ENCODE data around the gene TCEAL5.
"Not testable (repeated sequence)": the region's sequence is repeated elsewhere in the genome, so short reads cannot be mapped to it uniquely, and the experiment has no call there.

Gene TCEAL5, protein sequence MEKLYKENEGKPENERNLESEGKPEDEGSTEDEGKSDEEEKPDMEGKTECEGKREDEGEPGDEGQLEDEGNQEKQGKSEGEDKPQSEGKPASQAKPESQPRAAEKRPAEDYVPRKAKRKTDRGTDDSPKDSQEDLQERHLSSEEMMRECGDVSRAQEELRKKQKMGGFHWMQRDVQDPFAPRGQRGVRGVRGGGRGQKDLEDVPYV

DNA sequence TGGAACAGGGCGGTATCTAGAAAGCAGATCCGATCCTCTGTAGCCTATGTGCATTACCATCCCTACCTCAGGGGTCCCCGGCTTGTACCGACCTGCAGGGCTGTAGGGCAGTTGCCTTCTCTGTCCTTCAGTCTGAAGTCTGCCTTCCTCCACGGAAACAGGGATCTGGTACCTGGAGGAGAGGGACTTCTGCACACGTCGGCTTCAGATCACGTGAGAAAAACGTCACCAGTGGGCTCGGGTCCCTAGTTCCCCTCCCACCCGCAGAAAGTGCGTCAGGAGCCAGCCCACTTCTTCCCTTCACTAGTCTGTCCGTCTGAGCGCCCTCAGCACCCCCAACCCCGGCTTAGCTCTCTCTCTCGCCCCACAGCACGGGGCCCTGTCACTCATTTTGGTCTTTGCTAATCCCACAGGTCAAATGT is at the start of gene TCEAL5:
Gene TCEAL5, minus strand, starts transcription at position 170 of the 422 bp plus-strand sequence. CDS start 2,187 bp downstream, outside the sequence.
- no peak for DNase-seq

DNA sequence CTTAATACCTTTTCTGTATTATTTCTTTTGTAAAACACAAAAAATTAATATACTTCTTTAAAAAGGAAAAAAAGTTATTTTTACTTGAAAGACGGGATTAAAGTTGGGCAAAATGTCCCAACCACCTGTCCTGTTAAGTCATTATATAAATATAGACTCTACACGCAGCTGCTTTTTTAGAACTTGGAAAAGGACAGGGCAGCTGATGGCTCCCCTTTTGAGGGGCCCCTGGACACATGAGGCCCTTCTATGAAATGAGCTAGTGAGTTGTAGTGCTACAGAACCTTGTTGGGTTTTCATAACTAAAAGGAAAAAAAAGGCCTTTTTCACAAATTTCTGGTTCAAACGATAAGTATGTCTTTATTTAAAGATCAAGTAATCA is 34.8 kb upstream of the TCEAL5 start:
- DNase-seq, result no peak

DNA sequence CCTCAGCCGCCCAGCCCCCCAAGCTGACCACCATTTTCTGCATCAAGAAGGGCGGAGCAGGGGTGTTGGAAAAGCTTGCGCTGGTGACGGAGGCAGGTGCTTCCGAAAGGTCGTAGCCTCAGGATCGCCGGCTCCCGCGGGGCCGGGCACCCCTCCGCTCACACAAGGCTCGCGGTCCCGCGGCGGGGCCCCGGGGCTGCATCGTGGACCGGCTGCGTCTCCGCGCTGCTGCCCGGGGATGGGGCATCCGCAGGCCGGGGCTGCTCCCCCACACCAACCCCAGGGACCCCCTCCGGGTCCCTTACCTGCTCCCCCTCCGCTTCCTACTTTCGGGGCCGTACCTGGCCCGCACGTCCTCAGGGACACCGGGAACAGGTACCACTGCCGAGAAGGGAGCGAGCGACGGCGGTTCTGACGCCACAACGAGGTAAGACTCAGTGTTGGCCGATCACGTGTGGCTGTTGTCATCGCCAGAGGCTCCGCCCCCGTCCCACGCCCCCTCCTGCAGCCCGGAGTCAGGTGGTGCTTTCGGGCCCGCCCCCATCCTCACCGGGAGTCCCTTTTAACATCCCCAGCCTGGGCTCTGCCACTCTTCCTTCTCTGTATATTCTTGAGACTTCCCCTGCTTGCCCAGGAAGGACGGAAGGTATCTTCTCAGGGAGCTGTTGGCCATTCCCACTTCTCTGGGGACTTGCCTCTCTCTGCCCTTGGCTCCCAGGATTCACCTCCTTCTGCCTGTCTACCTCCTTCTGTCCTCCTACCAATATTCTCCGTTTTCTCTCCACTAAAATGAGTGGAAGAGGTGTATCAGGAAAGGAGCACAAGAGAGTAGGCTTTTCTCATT is 34.2 kb upstream of the TCEAL5 start, which contains the start of gene BEX2:
Gene BEX2, minus strand, starts transcription at position 436 of the 844 bp plus-strand sequence. CDS start 1,014 bp downstream, outside the sequence.
- peak; percentile 82 for DNase-seq

DNA sequence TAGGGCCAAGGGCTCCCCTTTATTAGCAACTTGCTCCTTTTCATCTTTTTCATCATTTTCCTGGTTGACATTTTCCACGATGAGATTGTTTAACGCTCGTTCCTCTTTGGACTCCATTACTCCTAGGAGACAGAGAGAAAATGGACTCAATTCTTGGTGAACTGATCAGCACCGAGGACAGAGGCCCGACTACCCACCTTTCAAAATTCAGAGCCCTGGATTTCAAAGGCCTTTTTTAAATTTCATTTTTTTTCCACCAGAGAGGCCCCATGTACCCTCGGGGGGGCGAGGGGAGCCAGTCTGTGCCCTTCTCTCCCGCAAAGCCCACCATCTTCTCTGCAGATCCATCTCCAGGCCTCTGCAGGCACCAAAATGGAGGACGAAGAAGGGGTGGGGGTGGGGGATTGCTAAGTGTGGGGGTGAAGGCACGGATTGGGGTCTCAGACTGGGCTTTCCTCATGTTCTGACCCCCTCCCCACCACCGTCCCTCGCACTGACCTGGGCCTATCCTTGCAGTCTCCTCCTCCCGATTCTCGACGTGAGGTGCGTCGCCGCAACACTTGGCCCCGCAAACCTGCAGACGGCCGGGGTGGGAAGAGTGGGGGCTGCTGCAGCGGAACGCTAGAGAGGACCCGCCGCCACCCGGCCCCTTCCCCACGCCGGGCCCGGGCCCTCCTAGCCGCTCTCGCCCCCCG is 33.5 kb upstream of the TCEAL5 start:
- no peak for DNase-seq

DNA sequence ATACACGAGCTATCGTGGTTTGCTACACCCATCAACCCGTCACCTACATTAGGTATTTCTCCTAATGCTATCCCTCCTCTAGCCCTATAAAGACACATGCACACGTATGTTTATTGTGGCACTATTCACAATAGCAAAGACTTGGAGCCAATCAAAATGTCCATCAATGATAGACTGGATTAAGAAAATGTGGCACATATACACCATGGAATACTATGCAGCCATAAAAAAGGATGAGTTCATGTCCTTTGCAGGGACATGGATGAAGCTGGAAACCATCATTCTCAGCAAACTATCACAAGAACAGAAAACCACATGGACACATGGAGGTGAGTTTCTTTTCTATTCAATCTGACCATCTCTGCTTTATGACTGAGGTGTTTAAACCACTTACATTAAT is 29.1 kb upstream of the TCEAL5 start:
- not testable (repeated sequence) for DNase-seq

DNA sequence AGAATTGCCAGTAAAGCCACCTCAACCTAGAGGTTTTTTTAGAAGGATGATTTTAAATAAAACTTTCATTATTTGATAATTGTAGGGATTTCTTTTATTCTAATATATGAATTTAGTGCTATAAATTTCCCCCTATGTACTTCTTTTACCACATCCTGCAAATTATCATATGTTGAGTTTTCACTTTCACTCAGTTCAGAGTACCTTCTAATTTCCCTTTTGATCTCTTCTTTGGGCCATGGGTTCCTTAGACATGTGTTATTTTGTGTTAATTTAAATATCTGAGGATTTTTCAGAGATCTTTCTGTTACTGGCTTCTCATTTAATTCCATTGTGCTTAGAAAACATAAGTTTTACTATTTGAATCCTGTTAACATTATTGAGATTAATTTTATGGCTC is 28.2 kb upstream of the TCEAL5 start:
- DNase-seq, result no peak

DNA sequence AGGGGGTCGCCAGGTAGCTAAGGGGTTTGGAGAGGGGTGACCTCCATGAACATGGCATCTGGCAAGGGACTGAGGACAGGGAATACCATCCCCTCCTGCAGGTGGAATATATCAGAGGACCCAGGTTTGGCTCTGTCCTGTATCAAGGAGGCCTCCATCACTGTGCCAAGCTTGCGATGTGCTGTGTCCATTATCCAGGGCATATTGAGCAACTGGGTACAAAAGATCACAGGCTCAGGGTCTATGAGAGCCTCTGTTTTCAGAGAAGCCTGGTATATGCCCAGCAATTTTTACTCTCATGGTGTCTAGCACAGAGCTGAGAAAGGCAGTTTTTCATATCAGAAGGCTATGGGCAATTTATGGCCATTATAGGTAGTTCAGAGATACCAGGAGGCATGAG is 16.6 kb upstream of the TCEAL5 start:
- DNase-seq, result no peak

DNA sequence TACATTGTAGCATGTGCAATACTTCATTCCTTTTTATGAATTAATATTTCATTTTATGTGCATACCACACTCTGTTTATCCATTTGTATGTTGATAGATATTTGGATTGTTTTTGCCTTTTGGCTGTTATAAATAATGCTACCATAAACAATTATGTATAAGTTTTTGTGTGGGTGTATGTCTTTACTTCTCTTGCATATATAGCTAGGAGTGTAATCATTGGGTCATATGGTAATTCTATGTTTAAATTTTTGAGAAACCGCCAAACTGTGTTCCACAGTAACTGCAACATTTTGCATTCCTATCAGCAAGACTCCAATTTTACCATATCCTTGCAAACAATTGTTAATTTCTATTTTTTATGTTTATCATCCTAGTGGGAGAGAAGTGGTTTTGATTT is 3.1 kb upstream of the TCEAL5 start:
- no peak for DNase-seq

DNA sequence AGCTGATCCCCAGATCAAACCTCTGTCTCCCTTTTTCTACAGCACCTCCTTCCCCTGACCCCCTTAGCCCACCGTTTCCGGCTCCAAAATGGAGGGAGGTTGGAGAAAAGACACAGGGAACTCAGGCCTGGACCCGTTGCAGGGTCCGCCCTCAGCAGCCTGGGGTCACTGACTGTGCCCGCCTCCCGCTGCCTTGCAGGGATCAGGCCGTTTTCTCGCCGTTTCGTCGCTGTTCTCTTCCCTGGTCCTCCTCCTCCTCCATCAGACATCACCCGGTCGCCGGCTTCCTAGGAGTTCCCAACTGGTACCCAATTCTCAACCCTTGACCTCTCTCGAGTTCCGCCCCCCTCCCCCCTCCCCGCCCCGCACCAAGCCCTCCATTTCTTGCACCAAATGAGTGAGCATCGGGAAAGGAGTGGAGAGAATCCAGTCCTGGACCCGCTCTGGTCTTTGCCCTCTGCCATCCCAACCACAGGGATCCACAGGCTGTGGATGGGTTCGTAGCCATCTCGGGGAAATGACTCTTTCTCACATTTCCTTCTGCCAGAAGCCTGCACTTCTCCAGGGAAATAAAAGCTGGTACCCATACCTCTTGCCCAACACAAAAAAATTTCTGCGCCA is 493 bp downstream of the TCEAL5 start:
- no peak for DNase-seq

DNA sequence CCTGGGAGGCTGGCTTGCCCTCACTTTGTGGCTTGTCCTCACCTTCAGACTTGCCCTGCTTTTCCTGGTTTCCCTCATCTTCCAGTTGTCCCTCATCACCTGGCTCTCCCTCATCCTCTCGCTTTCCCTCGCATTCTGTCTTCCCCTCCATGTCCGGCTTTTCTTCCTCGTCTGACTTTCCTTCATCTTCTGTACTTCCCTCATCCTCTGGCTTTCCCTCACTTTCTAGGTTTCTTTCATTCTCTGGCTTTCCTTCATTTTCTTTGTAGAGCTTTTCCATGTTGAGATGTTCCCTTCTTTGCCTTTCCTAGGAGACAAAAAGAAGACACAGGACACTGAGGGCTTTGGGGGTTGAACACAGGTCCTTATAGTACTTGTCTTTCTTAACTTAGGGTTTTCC is 2.3 kb downstream of the TCEAL5 start:
- DNase-seq, result no peak

DNA sequence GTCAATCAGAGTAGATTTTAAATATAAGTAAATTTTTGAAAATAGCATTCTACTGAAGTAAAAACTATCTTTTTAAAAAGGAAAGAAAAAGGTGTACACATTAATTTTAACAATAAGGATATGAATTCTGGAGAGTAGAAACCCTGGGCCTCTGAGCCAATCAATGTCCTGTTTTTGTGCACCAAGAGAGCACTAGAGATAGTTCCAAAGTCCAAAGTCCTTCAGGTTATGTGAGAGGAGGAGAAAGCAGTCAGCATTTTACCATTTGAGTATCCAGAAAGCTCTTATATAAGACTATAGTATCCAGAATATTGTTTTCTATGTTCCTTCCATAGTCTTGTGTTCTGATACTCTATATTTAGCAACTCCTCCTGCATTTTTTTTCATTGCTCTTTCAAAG is 18.3 kb downstream of the TCEAL5 start:
- no peak for DNase-seq

DNA sequence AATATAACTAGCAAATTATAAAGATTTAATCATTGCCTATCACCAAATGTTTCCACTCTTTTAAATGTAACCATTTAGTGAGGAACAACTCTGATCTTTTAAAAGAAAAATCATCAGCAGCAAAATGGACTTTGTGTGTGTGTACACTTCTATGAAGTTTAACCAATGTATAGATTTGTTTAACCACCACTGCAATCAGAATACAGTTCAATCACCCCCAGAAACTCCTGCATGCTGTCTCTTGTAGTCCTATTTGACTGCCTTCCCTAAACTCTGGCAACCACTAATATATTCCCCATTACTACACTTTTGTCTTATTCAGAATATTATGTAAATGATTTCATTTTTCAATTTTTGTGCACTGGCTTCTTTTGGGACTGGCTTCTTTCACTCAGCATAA is 19.9 kb downstream of the TCEAL5 start:
- no peak for DNase-seq

DNA sequence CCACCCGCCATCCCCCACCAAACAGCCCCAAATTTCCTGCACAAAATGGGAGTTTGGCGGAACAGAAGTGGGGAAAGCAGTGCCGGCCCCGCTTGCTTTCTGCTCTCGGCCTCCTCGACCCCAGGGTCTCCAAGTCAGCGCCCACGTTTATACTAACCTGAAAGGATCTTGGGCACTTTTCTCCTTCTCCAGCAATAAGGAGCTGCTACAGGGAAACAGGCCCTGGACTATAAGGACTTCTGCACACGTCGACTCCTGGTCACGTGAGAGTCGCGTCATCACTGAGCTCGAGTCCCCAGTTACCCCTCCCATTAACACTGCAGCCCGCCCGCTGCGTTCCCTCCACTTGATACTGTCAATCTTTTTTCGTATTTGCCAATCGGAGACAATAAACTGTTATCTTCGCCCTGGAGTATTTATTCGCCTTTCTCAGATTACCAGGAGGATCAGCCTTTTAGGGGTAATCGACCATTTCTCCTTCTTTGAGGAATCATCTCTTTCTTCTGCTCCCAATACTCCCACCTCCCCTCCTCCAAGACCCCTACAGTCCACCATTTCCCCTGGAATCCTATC is 21.5 kb downstream of the TCEAL5 start, which contains the start of gene TCEAL8:
Gene TCEAL8, minus strand, starts transcription at position 235 of the 573 bp plus-strand sequence. CDS start 1,176 bp downstream, outside the sequence.
- peak; percentile 67 for DNase-seq

DNA sequence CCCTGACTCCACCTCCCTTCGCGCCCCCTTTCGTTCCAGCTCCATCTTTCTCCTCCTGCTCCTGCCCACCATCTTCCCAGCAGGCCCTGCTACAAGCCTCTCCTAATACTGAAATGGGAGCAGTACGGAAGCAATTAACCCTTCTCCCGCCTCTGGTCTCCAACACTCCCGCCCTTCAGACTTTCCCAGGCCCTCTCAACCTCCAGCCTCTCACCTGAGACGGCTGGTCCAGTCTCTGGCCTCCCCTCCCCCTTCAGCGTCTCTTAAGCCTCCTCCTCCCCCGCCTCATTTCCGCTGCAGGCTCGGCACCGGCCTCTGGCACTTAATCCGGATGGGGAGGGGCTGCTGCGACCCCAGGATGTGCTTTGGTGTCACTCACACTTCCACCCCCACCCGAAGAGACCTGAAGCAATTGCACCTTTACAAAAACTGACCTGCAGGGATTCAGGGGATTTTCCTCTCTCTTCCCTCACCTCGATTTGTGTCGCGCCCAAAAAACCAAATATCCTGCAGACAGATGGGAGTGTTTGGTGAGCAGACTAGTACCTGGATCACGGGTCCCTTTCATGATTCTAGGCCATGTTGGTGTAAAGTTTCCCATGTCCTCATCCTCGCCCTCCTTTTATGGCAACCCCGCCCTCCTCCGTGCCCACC is 22.3 kb downstream of the TCEAL5 start:
- DNase-seq, result peak; percentile 57

DNA sequence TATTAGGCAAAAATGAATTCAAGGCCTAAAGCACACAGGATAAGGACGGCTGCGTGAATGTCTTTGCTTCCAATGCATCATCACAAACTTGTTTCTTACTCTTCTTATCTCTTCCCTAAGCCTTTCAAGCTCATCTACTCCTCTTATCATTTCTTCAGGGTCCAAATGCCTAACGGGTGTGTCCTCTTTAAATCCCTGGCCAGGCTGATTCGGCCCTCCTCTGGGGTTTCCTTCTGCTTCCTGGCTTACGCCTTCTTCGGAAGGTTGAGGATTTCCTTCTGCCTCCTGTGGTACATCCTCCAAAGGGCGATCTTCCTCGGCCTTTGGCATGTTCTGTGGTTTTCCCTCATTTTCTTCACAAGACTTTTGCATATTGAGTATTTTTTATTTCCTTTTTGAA is 22.9 kb downstream of the TCEAL5 start:
- DNase-seq, result no peak

DNA sequence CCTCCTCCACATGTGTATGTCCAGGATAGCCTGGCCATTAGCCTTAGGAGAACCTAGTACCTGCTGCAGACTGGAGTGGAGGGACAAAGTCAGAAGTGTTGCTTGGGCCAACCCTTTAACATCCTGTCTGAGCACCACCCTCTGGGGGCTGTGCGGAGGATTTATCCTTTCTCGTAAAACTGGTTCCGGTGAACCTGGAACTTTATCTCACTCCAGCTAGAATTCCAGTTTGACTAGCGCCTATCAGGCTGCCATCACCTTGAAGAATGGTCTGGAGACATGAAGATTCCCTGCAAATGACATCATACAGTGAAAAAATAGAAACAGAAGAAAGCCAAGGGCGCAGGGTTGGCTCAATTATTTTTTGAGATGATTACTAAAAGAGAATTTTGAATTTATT is 25.6 kb downstream of the TCEAL5 start:
- no peak for DNase-seq

DNA sequence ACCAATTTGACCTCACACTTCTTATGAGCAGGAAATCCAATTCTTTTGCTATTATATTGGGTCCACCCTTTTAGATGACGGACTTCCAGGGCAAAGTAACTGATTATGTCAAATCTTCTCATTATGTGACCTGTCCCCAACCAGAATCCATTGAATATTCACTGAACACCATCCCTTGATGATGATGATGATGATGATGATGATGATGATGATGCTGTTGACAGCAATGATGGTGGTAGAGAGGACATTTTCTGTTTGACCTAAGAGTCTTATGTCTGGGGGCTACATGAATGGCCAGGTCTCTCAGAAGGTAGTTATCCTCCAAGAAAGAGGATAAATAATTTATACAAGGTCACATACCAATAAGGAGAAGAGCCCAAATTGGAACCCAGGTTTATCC is 26.7 kb downstream of the TCEAL5 start:
- no peak for DNase-seq

DNA sequence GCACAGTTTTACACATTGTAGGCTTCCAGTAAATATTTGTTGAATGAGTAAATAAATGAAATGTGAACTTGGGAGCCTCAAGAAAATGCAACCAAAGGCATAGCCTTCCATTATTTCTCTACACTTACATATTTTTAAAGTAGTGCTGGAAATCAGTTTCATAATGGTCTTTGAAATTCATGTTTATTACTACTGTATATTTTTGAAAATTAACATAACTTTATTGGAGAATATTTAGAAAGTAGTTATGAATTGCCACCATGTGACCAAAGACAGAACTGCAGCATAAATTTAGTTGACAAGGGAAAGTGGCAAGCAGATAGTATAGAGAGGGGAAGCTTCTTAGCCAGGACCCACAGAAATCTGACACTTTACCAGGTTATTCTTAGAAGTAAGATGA is 28.0 kb downstream of the TCEAL5 start:
- DNase-seq, result no peak

DNA sequence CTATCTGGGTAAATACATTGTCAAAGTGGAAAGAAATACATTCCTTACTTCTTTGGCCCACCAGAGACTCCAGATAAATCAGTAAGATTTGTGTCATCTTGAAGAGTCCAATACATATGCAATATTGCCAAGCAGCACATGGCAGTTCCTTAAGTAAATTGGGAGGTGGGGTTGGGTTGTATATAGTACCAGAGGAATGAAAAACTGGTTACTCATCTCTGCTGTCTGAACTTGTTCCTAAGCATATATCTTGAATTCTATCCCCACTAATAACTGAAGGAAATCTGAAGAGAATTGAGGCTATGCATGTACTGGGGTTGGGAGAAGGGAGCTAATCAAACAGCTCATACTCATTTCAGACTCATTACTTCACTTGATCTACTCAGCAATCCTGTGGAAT is 36.4 kb downstream of the TCEAL5 start:
- no peak for DNase-seq

DNA sequence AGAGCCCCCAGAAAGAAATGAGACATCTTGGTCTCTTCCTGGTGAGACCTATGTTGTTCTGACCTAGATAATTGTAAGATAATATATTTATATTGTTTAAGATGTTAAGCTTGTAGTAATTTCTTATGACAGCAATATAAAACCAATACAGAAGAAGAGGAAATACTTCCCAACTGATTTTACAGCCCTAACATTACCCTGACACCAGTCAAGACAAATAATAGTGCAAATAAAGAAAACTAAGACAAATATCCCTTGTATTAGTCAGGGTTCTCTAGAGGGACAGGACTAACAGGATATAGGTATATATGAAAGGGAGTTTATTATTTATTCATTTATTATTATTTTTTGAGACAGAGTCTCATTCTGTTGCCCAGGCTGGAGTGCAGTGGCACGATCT is 40.3 kb downstream of the TCEAL5 start:
- no peak for DNase-seq

DNA sequence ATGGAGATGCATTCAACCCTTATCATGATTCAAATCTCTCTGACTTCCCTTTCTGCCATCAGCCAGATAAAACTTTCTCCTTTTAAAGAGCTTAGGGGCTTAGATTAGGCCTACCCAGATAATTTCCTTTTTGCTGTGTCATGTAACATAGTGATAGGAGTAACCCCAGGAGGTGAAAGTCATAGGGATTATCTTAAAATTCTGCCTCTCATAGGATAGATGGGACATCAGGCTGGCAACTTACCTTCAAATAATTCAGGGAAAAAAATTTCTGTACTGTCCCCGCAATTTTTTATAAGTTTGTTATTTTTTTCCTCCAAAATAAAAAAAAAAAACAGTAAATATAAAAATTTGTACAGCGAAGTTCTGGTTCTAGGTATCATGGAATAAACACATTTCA is 40.9 kb downstream of the TCEAL5 start:
- not testable (repeated sequence) for DNase-seq

DNA sequence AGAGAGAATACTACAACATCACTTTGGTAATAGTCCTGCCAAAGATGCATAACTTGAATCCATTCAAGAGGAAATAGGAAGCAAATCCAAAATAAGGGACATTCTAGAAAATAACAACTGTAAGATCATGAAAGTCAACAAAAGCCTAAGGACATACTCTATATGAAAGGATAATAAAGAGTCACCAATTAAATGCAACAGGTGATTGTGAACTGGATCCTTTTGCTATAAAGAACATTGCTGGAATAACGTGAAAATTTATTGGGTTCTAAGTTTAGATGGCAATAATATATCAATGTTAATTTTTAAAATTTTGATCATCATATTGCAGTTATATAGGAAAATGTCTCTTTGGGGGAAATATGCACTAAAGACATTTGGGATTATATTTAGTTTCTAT is 41.7 kb downstream of the TCEAL5 start:
- DNase-seq, result no peak

Data from activated CD8-positive, alpha-beta memory T cell treated with anti-CD3 and anti-CD28 coated beads, Interleukin-2, amount 50 U/mL, for 48 hours (primary cell).